MM.1S (cell line): Measurements from ENCODE around the gene REX1BD.

Experiments
- DNase-seq: peaks from one replicate; pipeline ENCODE4 v3.0.0-alpha.2; 2015
- H2AFZ ChIP-seq: fragments of 300-600 bp; sonication (generic); 2 replicates; pipeline ENCODE4 v1.6.0; 2016; ENCODE audit warnings: antibody characterized with exemption, low read length
- H3F3A ChIP-seq: fragments of 300-600 bp; sonication (generic); 2 replicates; pipeline ENCODE4 v1.6.1; 2016; ENCODE audit warnings: mild to moderate bottlenecking, antibody characterized with exemption, low read length, moderate library complexity, mixed read lengths; ENCODE audit not compliant: insufficient read depth
- H3K27ac ChIP-seq: fragments of 300-600 bp; sonication (generic); 2 replicates; pipeline ENCODE4 v1.5.1; 2016; ENCODE audit warnings: mild to moderate bottlenecking, low read length
- H3K27me3 ChIP-seq: fragments of 300-600 bp; sonication (generic); replicated peaks from 2 replicates; pipeline ENCODE4 v1.6.0; 2016; ENCODE audit warnings: low read length; ENCODE audit not compliant: insufficient read depth
- H3K36me3 ChIP-seq: fragments of 300-600 bp; sonication (generic); replicated peaks from 2 replicates; pipeline ENCODE4 v1.6.1; 2016; ENCODE audit warnings: mild to moderate bottlenecking, low read length, mixed read lengths; ENCODE audit not compliant: insufficient read depth
- H3K4me1 ChIP-seq: fragments of 300-600 bp; sonication (generic); 2 replicates; pipeline ENCODE4 v1.6.1; 2016; ENCODE audit warnings: low read length, mixed read lengths
- H3K4me2 ChIP-seq: fragments of 300-600 bp; sonication (generic); 2 replicates; pipeline ENCODE4 v1.6.0; 2016; ENCODE audit warnings: low read depth, low read length
- H3K4me3 ChIP-seq: fragments of 300-600 bp; sonication (generic); 2 replicates; pipeline ENCODE4 v1.5.1; 2016; ENCODE audit warnings: low read length, mixed read lengths
- H3K79me2 ChIP-seq: fragments of 300-600 bp; sonication (generic); 2 replicates; pipeline ENCODE4 v1.6.1; 2016; ENCODE audit warnings: mixed run types, low read length, mixed read lengths
- H3K9ac ChIP-seq: fragments of 300-600 bp; sonication (generic); 2 replicates; pipeline ENCODE4 v1.6.1; 2016; ENCODE audit warnings: low read length, mixed read lengths
- H3K9me2 ChIP-seq: fragments of 300-600 bp; sonication (generic); replicated peaks from 2 replicates; pipeline ENCODE4 v1.6.1; 2016; ENCODE audit warnings: mild to moderate bottlenecking, low read length, mixed read lengths; ENCODE audit not compliant: insufficient read depth
- H3K9me3 ChIP-seq: fragments of 300-600 bp; sonication (generic); replicated peaks from 2 replicates; pipeline ENCODE4 v1.6.1; 2016; ENCODE audit warnings: mild to moderate bottlenecking, low read length, mixed read lengths; ENCODE audit not compliant: insufficient read depth
- H4K20me1 ChIP-seq: fragments of 300-600 bp; sonication (generic); 2 replicates; pipeline ENCODE4 v1.6.1; 2016; ENCODE audit warnings: mild to moderate bottlenecking, low read length, moderate library complexity, mixed read lengths; ENCODE audit not compliant: insufficient read depth
- CTCF ChIP-seq: fragments of 300-600 bp; sonication (generic); IDR thresholded peaks from 2 replicates; pipeline ENCODE4 v1.5.1; 2016; ENCODE audit warnings: antibody characterized with exemption, low read length, mixed read lengths
- EZH2 ChIP-seq: fragments of 300-600 bp; sonication (generic); optimal IDR thresholded peaks from 2 replicates; pipeline ENCODE3; 2017; ENCODE audit warnings: low read depth, mild to moderate bottlenecking, antibody characterized with exemption, low read length, mixed read lengths
- EZH2phosphoT487 ChIP-seq: fragments of 300-600 bp; sonication (generic); IDR thresholded peaks from 2 replicates; pipeline ENCODE4 v1.6.1; 2018; ENCODE audit warnings: antibody characterized with exemption, low read length

The REX1BD gene

GRCh38 chr19:18580311-18580710 lies 8.3 kb upstream of the REX1BD start:
- TF ChIP-seq EZH2phosphoT487 (no peak), CTCF (no peak), EZH2 (no peak)
- no peak overlapping the region for H2AFZ ChIP-seq
- H3K27ac ChIP-seq = no peak overlapping the region
- no peak overlapping the region for H3K9ac ChIP-seq
- H3K4me3 ChIP-seq = no peak overlapping the region
- no peaks in the 10 kb centered on the region for H3K36me3 ChIP-seq
- H3K4me2 ChIP-seq = no peak overlapping the region
- peaks cover 33% of the 10 kb centered on the region for H3K27me3 ChIP-seq
- no peaks in the 10 kb centered on the region for H3K4me1 ChIP-seq
- no peaks in the 10 kb centered on the region for H3K79me2 ChIP-seq
- no peak for DNase-seq
- no peaks in the 10 kb centered on the region; the same call in 1 of the 2 replicates for H4K20me1 ChIP-seq
- H3F3A ChIP-seq = peaks cover 9% of the 10 kb centered on the region; the same call in 1 of the 2 replicates
- no peaks in the 10 kb centered on the region for H3K9me3 ChIP-seq
- H3K9me2 ChIP-seq = no peaks in the 10 kb centered on the region

GRCh38 chr19:18586306-18586705 lies 2.3 kb upstream of the REX1BD start:
- no peak overlapping the region for H3K4me2 ChIP-seq
- H2AFZ ChIP-seq = no peak overlapping the region
- TF ChIP-seq EZH2phosphoT487 (no peak), CTCF (no peak), EZH2 (no peak)
- H3K9ac ChIP-seq = no peak overlapping the region
- no peak for DNase-seq
- 0 out of 2 replicates have a peak, but pooled peaks cover 7% of the 10 kb centered on the region for H3K36me3 ChIP-seq
- peaks cover 17% of the 10 kb centered on the region for H3F3A ChIP-seq
- no peak overlapping the region for H3K27ac ChIP-seq
- peaks cover 10% of the 10 kb centered on the region for H3K4me1 ChIP-seq
- H3K9me3 ChIP-seq = no peaks in the 10 kb centered on the region
- H3K79me2 ChIP-seq = peaks cover 16% of the 10 kb centered on the region
- no peaks in the 10 kb centered on the region for H3K9me2 ChIP-seq
- H3K4me3 ChIP-seq = no peak overlapping the region
- peaks cover 22% of the 10 kb centered on the region for H3K27me3 ChIP-seq
- no peaks in the 10 kb centered on the region for H4K20me1 ChIP-seq

- no peak for TF ChIP-seq EZH2
- no peak for TF ChIP-seq CTCF
- TF ChIP-seq EZH2phosphoT487 = no peak
- Histone ChIP-seq H2AFZ (no peak overlapping the region), H3K79me2 (peaks cover 16% of the 10 kb centered on the region), H3F3A (peaks cover 17% of the 10 kb centered on the region), H3K4me3 (no peak overlapping the region), H3K9me3 (no peaks in the 10 kb centered on the region), H3K4me2 (no peak overlapping the region), H3K9ac (no peak overlapping the region), H4K20me1 (no peaks in the 10 kb centered on the region), H3K36me3 (0 out of 2 replicates have a peak, but pooled peaks cover 7% of the 10 kb centered on the region), H3K27me3 (peaks cover 15% of the 10 kb centered on the region), H3K4me1 (peaks cover 10% of the 10 kb centered on the region), H3K27ac (no peak overlapping the region), H3K9me2 (no peaks in the 10 kb centered on the region)
- DNase-seq = no peak
Measured at GRCh38 chr19:18587561-18587960, 1.0 kb upstream of the REX1BD start.
